HEK293 (cell line): ENCODE results near the gene PTPN18.
"Not testable (repeated sequence)": the region's sequence is repeated elsewhere in the genome, so short reads cannot be mapped to it uniquely, and the experiment has no call there.

Experiments
- CTCF ChIA-PET: fragments of 350-600 bp; formaldehyde crosslinking; extraction: SDS; loops from one replicate; lab custom pipeline; 2021; ENCODE audit warnings: antibody characterized with exemption; lab: Yijun Ruan, JAX
- POLR2A ChIA-PET: fragments of 300-600 bp; formaldehyde crosslinking; extraction: SDS; loops from one replicate; lab custom pipeline; 2020; ENCODE audit warnings: antibody characterized with exemption, inconsistent platforms; lab: Yijun Ruan, JAX
- H3K27ac ChIP-seq: fragments of 200-500 bp; sonication (Bioruptor generic); 2 replicates; pipeline ENCODE4 v1.5.1; 2014; ENCODE audit warnings: low read depth, low read length, control low read depth, inconsistent platforms; ENCODE audit errors: extremely low read depth
- H3K36me3 ChIP-seq, 2 experiments: fragments of 200-500 bp in 1 of 2; sonication (Bioruptor generic) in 1 of 2; 1 replicate in 1 of 2; 2 replicates in 1 of 2; pipeline ENCODE4 v1.5.1; 2014 to 2017; ENCODE audit warnings: inconsistent platforms in 2 of 2, low read length in 2 of 2; ENCODE audit not compliant: control insufficient read depth in 2 of 2, insufficient read depth in 1 of 2
- H3K4me1 ChIP-seq: fragments of 200-500 bp; sonication (Bioruptor generic); 2 replicates; pipeline ENCODE4 v1.5.1; 2014; ENCODE audit warnings: mild to moderate bottlenecking, low read length, inconsistent platforms; ENCODE audit not compliant: control insufficient read depth, insufficient read depth
- H3K4me3 ChIP-seq: 2 replicates; pipeline ENCODE4 v1.5.1; 2011; ENCODE audit warnings: low read depth, mild to moderate bottlenecking, control low read depth, low read length, moderate library complexity
- H3K9me3 ChIP-seq: fragments of 200-500 bp; sonication (Bioruptor generic); 2 replicates; pipeline ENCODE4 v1.5.1; 2014; ENCODE audit warnings: low read depth, low read length, inconsistent platforms; ENCODE audit not compliant: control insufficient read depth, insufficient read depth
- GFI1B ChIP-seq: fragments of 450-650 bp; formaldehyde crosslinking; IDR thresholded peaks from 2 replicates; pipeline ENCODE4 v1.5.1; 2016; ENCODE audit warnings: missing biosample characterization, missing genetic modification characterization
- SP2 ChIP-seq: fragments of 450-650 bp; formaldehyde crosslinking; IDR thresholded peaks from 2 replicates; pipeline ENCODE4 v1.5.1; 2016; ENCODE audit warnings: missing biosample characterization, missing genetic modification characterization
- ZBTB17 ChIP-seq: fragments of 450-650 bp; formaldehyde crosslinking; IDR thresholded peaks from 2 replicates; pipeline ENCODE4 v1.5.1; 2016; ENCODE audit warnings: missing biosample characterization, missing genetic modification characterization
- ZIC2 ChIP-seq: fragments of 450-650 bp; formaldehyde crosslinking; IDR thresholded peaks from 2 replicates; pipeline ENCODE4 v1.5.1; 2016; ENCODE audit warnings: missing biosample characterization, missing genetic modification characterization
- ZNF155 ChIP-seq: fragments of 450-650 bp; formaldehyde crosslinking; IDR thresholded peaks from 2 replicates; pipeline ENCODE4 v1.5.1; 2016; ENCODE audit warnings: missing biosample characterization, missing genetic modification characterization
- ZNF274 ChIP-seq, 2 experiments: fragments of 200-500 bp in 1 of 2; fragments of 450-650 bp in 1 of 2; sonication (Bioruptor generic) in 1 of 2; formaldehyde crosslinking in 1 of 2; IDR thresholded peaks; 2 replicates each; pipeline versions ENCODE4 v1.5.1 to v1.6.1; 2014 to 2016; ENCODE audit warnings: borderline replicate concordance in 1 of 2, inconsistent platforms in 1 of 2, low read length in 1 of 2, missing biosample characterization in 1 of 2, missing genetic modification characterization in 1 of 2
- ZNF335 ChIP-seq: fragments of 450-650 bp; formaldehyde crosslinking; conservative IDR thresholded peaks from 2 replicates; pipeline ENCODE4 v1.5.1; 2016; ENCODE audit warnings: missing biosample characterization, missing genetic modification characterization
- ZNF654 ChIP-seq: fragments of 450-650 bp; formaldehyde crosslinking; IDR thresholded peaks from 2 replicates; pipeline ENCODE4 v1.5.1; 2016; ENCODE audit warnings: low read depth, missing biosample characterization, missing genetic modification characterization
- ZNF777 ChIP-seq: fragments of 450-650 bp; formaldehyde crosslinking; IDR thresholded peaks from 2 replicates; pipeline ENCODE4 v1.5.1; 2017; ENCODE audit warnings: missing biosample characterization, missing genetic modification characterization, borderline replicate concordance
- ZNF791 ChIP-seq: fragments of 450-650 bp; formaldehyde crosslinking; IDR thresholded peaks from 2 replicates; pipeline ENCODE4 v1.5.1; 2016; ENCODE audit warnings: missing biosample characterization, missing genetic modification characterization
- TF ChIP-seq, protein P1 (sequence below): fragments of 450-650 bp; formaldehyde crosslinking; optimal IDR thresholded peaks from 2 replicates; pipeline ENCODE3; 2016; ENCODE audit warnings: missing biosample characterization, mild to moderate bottlenecking, missing genetic modification characterization

Gene PTPN18

DNA sequence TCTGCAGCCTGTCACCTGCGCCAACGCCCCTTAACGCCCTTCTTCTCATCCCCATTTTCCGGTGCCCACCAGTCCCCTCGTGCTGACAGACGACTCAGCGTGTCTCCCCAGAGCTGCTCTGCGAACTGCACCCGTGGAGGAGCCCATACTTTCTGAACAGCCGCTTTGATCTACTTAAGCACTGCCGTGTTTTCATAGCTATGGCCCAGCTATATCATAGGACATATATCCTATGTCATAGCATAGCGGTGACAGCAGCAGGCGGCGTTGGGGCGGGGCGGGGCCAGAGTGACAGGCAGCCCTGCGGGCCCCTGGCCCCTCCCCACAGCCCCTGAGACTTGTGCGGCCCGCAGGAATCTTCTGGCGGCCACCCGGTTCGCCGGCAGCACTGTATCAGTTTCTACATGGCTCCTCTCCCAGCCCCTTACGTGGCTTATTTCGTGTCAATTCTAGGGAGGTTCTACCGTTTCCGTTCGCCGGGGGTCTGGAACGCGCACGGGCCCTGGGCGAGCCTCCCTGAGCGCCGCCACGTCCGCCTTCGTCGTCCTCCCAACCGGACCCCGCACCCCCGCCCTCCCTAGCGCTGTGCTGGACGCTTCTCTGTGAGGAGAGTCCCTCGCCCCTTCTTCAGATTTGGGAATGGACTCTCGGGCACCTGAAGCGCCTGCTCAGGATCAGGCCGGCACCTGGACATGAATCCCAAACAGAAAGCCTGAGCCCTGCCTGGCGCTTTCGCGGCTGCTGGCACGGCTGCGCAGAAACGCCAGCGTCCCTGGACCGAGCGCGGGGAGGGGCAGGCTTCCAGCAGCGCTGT lies 35.4 kb downstream of the PTPN18 start (continued):
- TF ChIP-seq, protein P1, sequence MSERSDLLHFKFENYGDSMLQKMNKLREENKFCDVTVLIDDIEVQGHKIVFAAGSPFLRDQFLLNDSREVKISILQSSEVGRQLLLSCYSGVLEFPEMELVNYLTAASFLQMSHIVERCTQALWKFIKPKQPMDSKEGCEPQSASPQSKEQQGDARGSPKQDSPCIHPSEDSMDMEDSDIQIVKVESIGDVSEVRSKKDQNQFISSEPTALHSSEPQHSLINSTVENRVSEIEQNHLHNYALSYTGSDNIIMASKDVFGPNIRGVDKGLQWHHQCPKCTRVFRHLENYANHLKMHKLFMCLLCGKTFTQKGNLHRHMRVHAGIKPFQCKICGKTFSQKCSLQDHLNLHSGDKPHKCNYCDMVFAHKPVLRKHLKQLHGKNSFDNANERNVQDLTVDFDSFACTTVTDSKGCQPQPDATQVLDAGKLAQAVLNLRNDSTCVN, result peak; percentile 66
- TF ChIP-seq ZNF654 (tag by site-specific recombination), result no peak
- no peak for TF ChIP-seq ZNF155 (tag by site-specific recombination)
- TF ChIP-seq ZNF777 (tag by site-specific recombination), result no peak
- TF ChIP-seq SP2 (tag by site-specific recombination), result peak; percentile 38

DNA sequence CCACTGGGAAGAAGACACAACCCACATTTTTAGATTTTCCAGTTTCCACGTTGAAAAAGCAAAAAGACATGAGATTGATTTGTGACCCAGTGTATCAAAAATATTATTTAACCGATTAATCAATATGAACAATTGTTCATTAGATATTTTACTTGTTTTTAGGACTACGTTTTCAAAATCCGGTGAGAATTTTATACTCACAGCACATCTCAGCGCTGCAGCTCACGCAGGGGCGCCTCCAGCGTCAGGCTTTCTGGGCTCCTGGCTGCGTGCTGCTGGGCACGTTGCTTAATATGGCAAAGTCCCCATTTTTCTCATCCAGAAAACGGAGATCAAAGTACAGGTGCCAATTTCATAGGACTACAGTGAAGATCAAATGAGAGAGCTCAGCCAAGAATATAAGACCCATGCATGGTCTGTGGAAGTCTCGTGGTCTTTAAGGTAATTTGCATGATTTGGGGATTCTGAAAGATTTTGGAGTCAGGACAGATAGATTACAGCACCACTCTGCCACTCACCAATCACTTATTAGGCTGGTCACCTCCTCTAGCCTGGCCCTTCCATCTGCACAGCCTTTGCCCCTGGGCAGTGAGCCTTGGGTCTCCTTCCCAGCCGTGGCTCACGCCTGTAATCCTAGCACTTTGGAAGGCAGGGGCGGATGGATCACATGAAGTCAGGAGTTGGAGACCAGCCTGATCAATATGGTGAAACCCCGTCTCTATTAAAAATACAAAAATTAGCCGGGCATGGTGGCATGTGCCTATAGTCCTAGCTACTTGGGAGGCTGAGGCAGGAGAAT lies 36.2 kb downstream of the PTPN18 start:
- Histone ChIP-seq H3K4me1 (no peaks in the 10 kb centered on the region), H3K4me3 (peak overlapping the region; percentile 51)

DNA sequence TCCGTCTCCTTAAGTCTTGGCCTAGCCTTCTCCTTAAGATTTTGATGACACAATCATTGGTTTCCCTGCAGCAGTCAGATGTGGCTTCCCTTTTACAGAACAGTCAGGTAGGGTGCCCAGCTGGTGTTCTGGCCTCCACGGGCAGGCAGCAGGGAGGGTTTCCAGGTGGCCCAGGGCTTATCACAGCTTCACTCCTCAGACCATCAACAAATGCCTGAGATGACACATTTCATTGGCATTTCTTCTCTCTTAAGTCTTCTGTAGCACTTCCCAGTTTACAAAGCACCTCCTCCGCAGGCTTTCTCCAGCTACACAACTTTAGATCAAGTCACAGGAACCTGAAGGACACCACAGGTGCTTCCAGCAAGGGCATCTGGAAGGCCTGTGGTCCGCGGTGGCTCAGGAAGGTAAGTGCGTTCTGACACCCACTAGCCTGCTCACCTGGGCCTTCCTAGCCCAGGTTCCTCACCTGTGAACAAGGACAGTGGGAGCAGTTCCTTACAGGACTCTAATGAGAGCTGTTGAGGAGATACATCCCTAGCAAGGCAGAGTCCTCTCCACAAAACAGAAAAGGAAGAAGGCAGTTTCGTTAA lies 37.6 kb downstream of the PTPN18 start:
- no peaks in the 10 kb centered on the region for H3K36me3 ChIP-seq
- no peak overlapping the region for H3K27ac ChIP-seq
- no peaks in the 10 kb centered on the region for H3K4me1 ChIP-seq
- TF ChIP-seq ZNF274 (IDR thresholded peaks at IDR 0.05; ENCODE audit: low read length) (no peak), ZNF274 (tag by site-specific recombination; IDR thresholded peaks at IDR 0.05; ENCODE audit: borderline replicate concordance) (no peak), ZIC2 (tag by site-specific recombination) (peak; percentile 78)
- TF ChIP-seq, all 188 proteins: peak for 1
- H3K9me3 ChIP-seq, result no peaks in the 10 kb centered on the region
- ChIA-PET CTCF (interaction anchor here (0.7 kb wide), 1 partner anchor 862 kb away, joined by 4 read pairs; no protein-coding TSS in a partner anchor), POLR2A (interaction anchor here (0.6 kb wide), 1 partner anchor 16 kb away, joined by 4 read pairs; no protein-coding TSS in a partner anchor)
- no peak overlapping the region for H3K4me3 ChIP-seq

More for the DNA sequence above, 36.2 kb downstream of the PTPN18 start:
- ChIA-PET CTCF (interaction anchor here (0.6 to 4.7 kb wide), 2 partner anchors 19 to 29 kb away, joined by 5 to 17 read pairs; no protein-coding TSS in a partner anchor), POLR2A (interaction anchor here (2.0 kb wide), 1 partner anchor 50 kb away, joined by 6 read pairs; the partner anchor contains the start of gene IMP4)
- TF ChIP-seq GFI1B (tag by site-specific recombination), result no peak
- TF ChIP-seq ZIC2 (tag by site-specific recombination), result peak; percentile 60
- peak; percentile 58; the same call in 1 of the 2 replicates for TF ChIP-seq ZNF335 (tag by site-specific recombination)
- peak; percentile 42; the same call in 1 of the 2 replicates for TF ChIP-seq ZBTB17
- no peak for TF ChIP-seq ZNF791 (tag by site-specific recombination)
- Histone ChIP-seq H3K9me3 (no peaks in the 10 kb centered on the region), H3K27ac (peak overlapping the region; percentile 66; the same call in 1 of the 2 replicates), H3K36me3 (no peaks in the 10 kb centered on the region)

DNA sequence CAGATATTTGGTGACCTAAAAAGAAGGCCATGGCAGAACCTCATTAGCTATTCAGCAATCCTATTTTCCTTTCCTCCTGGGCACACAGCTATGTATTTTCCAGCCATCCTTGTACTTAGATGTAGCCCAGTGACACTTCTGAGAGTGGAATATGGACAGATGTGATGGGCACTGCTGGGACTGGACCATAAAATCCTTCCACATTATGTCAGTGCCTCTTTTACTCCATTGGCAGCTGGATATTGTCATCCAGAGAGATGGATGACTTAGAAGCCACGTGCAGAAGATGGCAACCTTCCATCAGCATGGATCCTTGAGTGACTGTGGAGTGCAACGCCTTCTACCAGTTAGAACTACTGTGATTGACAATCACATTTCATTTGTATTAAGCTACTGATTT lies 50.4 kb downstream of the PTPN18 start:
- H3K4me1 ChIP-seq, H3K27ac ChIP-seq, CTCF ChIA-PET, H3K4me3 ChIP-seq, POLR2A ChIA-PET, H3K9me3 ChIP-seq, H3K36me3 ChIP-seq: not testable (repeated sequence)

DNA sequence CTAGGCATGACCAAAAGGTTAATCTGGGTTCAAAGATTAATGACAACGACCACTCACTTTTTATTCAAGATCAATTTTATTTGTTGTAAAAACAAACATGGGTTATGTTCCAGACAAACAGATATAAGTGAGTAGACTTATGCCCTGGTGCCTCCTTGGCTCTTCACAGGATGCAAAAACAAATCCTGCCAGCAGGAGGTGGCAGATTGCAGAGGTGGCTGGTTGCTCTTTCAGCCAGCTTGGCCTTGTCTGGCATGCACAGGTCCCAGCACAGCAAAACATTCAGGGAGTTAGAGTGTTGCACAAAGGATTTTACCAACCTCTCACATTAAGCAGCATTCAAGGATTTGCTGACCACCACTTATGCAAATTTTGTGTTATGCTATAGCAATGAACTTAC lies 60.8 kb downstream of the PTPN18 start:
- H3K9me3 ChIP-seq, POLR2A ChIA-PET, H3K4me1 ChIP-seq, H3K4me3 ChIP-seq, CTCF ChIA-PET, H3K27ac ChIP-seq, H3K36me3 ChIP-seq: not testable (repeated sequence)

DNA sequence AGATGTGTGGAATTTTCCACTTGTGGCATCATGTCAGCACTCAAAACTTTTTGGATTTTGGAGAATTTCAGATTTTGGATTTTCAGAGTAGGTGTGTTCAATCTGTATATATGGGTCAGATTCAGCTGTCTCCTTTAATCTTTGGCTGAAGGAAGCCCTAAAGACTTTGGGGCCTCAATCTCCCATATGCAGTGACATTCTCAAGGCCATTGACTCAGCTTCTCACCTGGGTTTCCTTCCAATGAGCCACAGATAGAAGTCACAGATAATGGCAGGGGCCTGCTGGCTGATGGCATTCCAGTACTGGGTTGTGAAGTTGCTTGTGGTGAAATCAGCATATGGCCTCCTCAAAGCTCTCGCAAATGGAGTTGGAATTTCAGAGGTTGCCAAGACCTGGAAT lies 63.0 kb downstream of the PTPN18 start:
- H3K4me1 ChIP-seq, H3K27ac ChIP-seq, H3K9me3 ChIP-seq, H3K4me3 ChIP-seq, POLR2A ChIA-PET, H3K36me3 ChIP-seq, CTCF ChIA-PET: not testable (repeated sequence)
